Amniotic epithelial cell (primary cell): ENCODE results near the gene DIP2C.

ENCODE experiments used
- DNase-seq: peaks from one replicate; pipeline ENCODE4 v3.0.0-alpha.2; 2010; ENCODE audit warnings: low read depth

DIP2C gene

DNA sequence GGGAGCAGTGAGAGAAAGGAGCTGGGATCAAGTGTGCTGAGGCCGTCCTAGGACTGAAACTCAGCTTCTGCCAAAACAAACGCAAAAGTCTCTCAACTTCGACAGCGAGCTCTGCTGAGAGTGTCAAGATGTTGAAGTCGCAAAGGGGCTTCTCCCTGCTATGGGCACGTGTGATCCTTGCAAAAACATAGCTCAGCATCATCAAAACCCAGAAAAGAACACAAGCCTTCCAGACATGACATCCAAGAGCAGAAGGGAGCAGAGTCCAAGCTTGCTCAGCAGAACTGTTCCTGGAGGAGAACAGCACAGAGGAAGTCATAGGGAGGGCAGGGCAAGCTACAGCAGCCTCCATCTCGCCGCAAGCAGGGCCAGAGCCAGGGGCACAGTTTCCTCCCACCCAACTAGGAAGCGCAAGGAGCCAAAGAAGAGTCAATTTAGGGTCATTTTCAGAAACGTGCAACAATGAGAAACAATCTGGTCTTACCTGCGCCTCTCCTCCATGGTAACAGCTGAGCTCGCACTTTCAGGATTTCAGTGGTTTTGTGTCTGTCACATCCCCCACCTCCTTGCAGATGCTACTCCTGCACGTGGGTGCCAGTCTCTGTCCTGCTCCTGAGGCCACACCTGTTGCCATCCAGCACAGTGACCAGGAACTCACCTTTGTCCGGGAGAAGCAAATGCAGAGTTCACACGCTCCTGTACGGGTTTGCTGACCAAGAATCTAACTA lies 113.9 kb downstream of the DIP2C start:
- DNase-seq: no peak

DNA sequence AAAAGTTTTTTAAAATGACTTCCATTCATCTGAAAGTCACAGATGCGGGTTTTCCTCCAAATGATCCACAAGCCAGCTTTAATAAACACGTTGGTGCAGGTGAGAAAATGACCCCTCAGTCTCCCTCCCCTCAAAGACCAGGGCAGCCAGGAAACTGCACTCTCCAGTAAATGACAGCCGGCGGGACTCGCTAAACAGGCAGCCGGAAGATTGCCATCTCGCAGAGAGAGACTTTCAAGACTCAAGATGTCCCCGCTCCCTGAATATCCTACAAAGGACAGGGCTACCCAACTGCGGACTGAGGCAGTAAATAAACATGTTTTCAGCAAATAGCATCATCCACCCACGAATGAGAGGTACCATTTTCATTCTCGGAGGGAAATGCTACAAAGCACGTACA lies 116.8 kb downstream of the DIP2C start:
- DNase-seq: no peak

DNA sequence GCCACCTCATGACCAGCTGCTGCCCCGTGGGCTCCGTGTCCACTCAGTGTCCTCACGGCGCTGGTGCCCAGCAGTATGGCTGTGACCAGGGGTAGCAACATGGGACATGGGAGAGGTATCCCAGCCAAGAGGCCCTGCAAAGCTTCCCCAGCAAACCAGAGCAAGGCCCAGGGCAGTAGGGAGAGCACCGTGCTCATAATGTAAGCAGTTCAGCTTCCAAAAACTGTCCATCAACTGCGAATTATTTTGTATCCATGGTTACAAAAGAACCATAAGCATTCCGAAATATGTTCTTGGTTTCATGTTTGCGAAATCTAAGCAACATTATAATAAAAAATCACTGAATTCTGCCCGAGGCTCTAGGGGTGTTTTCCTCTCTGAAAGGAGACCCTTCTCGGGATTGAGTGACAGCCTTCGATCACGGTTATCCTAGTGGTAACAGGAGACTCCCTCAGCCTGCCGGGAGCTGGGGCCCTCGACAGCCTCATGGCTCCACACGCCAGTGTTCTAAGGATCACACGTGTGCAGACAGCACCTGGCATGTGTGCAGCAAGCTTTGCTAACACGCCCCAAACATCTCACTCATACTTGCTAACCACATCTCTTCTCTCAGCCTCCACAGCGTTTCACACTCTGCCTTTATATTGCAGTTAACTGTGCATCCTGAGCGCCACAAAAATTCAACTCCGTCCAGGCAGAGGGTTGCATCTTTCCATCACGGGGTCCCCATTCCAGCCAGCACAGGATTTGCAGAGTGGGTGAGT lies 117.6 kb downstream of the DIP2C start:
- DNase-seq: peak; percentile 27

DNA sequence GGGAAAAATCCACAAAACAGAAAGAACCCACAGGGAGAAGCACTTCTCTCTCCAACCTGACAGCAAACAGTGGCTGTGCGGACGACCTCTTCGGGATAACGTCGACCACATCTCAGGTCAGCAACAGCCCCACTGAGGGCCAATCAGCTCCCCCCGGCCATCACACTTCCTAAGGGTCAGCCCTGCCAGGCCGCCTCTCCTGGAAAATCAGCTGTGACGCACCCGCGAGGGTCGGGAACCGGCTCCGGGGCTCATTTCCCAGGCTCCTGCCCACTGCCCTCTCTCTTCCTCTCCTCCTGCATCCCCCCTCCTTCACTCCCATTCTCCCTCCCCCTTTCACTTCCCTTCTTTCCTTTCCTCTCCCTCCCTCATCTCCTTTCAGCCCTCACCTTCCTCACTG lies 118.3 kb downstream of the DIP2C start:
- no peak for DNase-seq

DNA sequence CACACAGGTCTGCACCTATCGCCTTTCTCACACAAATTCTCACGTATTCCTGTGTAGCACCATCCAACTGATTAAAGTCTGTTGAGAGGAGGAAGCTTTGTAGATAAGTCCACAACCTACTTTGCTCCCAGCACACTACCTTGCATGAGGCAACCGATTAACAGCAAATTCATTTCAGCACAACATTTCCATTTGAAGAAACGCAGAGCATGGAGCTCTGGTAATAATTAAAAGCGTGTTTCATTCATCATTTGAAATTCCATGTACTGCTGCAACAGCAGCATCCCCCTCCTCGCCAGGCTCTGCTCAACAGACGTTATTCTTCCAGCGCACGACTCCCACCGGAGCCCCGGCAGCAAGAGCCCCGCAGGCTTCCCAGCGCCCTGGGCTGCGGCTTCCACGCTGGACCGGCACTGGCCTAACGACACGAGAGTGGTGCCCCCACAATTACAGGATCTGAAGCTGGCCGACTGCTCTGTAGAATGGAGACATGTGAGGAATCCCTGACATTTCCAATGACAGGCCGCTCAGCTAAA lies 118.8 kb downstream of the DIP2C start:
- no peak for DNase-seq

DNA sequence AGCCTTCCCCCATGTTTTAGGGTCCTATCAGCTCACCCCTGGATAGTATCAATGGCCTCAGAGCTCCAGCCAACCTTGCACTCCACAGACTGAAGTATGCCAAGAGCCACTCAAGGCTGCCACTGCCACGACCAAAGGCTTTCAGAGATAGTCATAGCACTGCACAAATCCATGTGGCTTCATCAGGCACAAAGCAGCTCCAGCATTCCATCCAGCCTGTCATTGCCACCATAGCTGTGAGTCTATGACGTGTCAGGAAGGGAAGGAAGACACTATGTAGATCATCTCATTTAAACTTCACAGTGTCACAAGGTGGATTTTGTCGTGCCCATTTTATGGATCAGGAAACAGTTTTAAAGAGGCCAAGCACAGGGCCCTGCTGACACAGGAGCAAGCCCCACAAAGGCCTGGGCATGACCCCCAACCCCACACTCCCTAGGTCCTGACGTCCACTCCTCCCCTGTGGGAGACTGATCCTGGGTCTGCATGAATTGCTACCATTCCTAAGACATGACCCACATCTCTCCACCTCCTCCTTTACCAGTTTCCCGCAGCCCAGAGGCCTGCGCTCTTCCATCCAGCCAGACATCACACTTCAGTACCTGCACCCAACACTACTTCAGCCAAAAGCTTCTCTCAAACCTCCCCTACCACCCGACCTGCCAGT lies 119.4 kb downstream of the DIP2C start:
- peak; percentile 14 for DNase-seq

DNA sequence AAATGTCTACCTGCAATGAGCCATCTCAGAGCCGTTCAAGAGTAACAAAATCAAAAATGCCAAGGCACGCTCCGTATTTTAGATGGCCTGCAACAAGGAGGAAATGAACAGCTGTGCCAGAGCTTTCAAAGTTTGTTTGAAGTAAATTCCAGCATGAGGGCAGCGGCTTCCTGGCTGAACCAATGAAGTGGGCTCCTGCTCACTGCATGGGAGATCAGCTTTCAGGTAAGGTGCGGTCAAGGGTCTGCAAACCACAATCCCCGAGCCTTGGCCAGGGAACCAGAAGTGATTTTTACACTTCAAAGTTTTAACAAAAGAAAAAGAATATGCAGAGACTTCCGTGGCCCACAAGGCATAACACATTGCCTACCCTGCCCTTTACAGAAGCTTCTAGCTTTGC lies 120.6 kb downstream of the DIP2C start:
- no peak for DNase-seq

DNA sequence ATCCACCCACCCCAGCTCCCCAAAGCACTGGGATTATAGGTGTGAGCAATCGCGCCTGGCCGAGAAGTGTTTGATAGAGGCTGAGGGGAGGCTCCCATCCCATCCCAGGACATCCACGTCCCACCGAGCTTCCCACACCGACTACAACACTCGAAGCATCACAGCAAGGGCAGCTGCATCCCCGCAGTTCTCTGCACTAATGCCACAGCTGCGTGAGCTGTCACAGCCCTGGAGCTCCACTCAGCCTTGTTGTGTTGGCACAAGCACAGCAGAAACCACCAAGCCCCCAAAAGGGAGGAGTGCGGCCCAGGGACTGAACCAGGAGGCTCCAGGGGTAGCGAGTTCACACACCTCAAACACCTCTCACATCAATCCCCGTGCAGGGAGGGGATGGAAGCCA lies 121.6 kb downstream of the DIP2C start:
- DNase-seq: no peak

DNA sequence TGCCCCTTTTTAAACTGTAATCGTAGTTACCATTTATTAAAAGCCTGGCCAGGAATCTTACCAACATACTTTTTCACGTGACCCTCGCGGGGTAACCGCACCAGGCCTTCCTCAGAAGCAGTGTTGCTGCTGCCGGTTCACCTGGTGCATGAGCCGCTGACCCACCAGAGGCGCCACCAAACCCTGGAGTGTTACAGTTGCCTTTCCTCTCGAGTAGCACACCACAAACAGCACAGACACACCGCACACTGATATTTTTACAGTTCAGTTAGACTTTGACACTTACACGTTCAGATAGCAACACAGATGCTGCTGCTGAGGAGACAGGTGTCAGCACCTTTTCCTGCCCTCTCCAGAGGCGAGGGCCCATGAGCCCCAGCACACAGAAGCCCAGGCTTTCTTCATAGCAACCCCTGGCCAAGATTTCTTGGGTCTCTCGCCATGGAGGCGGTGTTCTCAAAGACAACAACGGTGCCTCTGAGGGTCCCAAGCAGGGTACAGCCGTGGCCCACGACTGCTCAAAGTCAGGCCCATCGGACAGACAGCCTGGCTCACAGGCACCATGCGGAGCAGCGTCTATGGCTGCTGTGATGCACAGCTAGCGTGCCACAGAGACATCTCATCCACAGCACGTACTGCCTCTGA lies 123.1 kb downstream of the DIP2C start:
- DNase-seq: no peak

DNA sequence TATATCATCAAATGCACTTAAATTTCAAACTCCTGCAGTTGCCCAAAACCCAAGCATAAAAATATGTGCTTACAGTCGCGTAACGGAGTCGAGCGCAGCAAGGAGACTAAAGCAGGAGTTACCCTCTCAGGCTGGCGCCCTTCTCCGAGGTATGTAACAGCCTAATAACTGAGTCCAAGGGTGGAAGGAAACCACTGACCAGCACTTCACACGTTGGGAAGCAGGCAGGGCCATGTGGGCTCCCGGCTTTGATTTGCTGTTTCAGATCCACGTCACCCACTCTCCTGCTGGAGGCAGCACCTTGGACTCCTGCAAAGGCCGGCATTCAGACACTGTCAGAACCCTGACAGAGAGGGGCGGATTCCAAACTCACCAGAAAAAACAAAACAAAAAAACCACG lies 123.8 kb downstream of the DIP2C start:
- no peak for DNase-seq

DNA sequence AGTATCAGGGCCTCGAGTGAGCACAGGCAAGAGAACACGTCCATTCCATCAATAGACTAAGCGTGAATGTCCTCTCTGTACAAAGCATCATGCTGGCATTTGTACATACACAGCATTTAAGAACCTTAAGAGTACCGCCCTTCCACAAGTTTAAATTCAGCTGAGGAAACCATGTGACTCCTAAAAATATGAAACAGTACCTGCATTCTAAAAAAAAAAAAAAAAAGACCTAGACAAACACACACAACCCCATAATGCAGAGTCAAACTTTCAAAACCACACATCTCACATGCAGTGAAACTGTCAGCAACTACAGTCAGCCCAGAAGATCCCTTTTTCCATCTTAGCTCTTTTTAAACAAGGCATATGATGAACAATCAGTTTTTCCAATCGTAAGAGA lies 124.3 kb downstream of the DIP2C start:
- no peak for DNase-seq

DNA sequence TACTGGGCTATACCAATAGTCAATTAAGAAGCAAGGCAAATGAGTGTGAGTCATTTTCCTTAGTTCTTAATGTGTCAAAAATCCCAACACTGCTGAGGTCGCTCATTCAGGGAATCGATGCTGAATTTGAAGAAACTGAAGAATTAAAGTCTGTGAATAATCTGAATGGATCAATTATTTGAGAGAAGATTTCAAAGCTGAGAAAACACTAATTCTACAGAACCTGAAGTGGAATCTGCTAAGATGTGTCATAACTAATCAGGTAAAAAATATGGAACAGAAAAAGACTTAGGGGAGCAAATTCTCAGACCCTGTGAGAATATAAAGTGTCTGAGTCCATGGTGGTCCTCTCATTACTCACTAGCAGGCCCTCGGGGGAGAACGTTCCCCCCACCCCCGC lies 125.6 kb downstream of the DIP2C start:
- no peak for DNase-seq

DNA sequence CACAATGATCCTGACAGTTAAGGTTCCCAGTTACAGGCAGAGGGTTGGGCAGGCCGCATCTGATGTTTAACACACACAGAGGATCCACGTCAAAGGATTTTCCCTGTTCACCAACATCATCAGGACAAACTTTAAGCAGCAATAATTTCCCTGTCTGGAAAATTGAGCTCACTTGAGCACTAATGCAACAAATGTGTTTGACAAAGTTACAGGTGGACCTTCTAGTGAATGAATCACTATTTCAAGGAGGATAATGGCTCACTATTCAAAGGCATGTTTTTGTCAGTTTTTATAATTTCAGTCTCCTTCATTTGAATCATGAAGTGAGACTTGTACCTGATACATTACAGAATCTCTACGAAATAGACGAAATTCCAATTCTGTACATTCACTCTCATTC lies 127.3 kb downstream of the DIP2C start:
- DNase-seq: no peak

DNA sequence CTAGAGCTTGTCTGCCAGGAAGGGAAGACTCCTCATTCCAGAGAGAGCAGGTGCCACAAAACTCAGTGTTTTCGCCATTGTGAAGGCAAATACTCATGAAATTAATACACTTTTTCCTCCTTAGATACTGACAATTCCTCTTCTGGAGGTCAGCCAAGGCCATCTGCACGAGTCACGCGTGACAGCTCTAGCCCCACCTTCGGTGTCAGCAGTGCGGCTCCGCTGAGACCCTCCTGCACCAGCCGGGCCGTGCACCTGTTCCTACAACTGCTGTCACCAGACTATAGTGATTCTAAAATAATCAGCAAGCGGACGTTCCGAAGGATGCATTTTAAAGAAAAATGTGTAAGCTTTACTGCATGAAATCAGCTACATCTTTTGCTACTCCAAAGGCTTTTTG lies 127.7 kb downstream of the DIP2C start:
- DNase-seq: no peak

DNA sequence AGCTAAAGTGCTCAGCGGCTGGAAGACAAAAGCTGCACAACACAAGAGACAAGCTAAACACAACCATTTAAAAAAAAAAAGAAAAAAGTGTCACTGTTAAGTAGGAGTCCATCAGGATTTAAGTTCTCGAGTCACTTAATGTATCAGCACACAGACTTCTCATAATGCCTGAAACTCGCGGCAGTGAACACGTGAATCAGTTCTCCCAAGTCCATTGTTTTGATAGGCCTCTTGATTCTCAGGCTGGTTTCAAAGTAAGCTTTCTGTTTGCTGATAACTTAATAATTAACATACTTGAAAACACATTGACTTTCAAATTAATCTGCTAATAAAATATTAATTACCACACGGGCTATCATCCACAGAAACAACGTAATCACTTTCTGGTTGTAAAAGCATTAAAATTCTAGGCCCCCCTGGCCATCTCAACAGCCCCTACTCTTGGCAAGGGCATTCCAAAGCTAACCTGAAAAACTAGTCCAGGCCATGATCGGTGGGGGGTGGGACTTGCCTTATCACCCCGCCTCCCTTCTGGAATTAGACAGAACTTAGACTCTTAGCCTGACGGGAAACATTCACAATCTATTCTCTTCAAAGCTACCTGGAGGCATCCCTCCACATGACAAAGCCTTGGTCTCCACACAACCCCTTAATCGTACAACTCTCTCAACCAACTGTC lies 129.0 kb downstream of the DIP2C start:
- no peak for DNase-seq

DNA sequence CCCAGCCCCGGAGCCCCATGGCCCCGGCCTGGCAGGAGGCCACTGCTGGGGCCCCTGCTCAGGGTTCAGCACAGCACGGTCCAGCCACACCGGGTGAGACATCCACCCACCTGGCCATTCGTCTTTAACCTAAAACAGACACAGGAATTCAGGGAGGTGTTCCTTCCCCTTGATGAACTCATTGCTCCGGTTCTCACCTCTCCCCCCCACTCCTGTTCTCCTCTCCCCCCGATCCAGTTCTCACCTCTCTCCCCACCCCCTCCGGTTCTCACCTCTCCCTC lies 129.8 kb downstream of the DIP2C start:
- no peak for DNase-seq

DNA sequence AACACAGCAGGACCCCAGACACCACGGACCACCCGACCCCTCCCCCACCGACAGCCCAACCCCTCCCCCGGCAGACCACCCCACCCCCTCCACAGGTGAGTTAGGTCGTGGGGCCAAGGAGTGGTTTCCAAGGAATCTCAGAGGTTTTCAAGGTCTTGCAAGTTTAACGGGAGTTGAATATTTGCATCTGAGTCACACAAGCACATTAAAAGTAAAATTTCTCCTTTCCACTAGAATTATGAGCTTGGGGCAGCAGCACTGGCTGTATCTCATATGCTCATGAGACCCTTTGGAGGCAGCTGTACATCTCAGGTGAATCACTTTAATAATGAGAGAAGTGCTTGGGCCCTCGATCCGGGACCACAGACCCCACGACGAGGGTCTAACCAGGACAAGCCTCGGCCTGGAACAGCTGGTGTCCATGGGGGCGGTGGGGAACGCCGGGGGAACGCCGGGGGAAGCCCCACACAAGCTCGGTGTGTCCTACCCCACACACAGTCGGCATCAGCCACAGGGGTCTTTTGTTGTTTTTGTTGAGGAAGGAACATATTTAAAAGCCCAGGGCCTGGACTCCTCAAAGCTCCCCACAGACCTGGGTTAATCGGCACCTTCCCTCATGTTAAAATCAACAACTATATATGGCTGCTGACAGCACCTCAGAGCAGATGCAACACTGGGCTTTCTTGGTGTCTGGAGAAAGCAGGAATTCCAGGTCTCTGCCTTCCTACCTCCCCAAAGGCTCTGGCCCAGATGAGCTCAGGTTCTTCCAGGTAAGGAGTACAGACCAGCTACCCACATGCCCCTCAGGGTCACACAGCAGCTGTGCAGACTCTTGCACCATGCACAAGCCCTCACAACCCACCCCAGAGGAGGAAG lies 130.3 kb downstream of the DIP2C start:
- no peak for DNase-seq

DNA sequence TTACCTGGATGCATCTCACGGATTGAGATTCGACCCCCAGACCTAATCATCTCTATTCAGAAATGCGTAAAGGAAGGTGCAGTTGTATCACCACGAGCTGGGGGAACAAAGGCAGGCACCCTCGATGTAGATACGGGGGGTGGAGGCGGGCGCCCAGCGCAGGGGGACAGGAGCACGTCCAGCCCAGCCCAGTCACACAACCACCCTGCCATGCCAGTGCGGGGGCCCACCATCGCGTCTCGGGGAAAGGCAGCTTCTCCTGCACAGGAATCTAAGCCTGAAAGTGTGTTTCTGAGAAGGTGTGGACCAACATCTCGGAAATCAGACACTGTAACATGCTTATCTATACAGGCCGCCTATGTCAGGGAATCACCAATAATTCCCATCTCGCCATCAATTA lies 131.1 kb downstream of the DIP2C start:
- DNase-seq: no peak

DNA sequence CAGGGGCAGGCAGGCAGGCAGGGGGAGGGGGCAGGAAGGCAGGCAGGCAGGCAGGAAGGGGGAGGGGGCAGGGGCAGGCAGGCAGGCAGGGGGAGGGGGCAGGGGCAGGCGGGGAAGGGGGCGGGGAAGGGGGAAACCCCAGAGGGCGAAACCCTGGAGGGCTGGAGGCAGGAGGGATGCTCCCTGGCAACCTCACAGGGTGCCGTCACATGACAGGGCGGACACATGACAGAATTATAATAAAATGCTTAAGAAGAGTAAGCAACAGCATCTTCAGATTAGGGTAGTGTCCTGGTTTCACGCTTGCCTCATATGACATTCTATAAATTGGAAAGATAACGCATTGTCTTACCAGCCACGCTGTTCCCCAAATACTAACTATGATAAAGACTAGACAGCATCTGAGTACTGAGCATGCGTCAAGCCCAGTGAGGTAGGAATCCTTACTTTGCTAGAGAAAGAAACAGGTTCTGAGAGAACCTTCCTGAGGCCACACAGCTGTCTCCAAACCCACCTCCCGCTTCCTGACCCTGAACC lies 131.6 kb downstream of the DIP2C start:
- no peak for DNase-seq

DNA sequence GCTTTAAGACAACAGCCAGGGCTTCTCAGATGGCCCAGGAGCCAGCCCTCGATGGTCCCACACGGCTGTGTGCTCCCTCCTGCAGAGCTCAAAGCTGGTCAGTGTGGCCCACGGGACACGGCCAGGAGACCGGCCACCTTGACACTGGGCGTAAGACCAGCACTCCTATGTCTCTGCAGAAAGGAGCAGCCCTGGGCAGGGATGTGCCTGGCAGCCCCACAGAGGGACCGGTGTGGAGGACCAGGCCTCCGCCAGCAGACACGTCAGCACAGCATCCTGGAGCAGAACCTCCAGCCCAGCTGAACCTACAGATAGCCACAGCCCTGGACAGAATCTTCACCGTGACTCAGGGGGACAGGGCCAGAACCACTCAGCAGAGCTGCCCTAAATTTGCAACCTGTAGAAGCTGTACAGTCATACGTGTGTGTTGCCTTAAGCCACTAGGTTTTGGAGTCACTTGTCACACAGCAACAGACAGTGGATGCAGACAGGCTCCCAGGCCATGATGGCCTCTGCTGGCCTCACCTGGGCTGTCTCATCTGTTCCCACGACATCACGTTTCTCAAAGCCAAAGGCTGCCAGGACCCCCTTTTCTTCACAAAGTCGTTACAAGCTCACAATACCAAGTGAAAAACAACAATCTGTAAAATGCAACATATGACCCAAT lies 132.4 kb downstream of the DIP2C start:
- DNase-seq: no peak
